Activated CD8-positive, alpha-beta memory T cell treated with anti-CD3 and anti-CD28 coated beads for 48 hours (primary cell): ENCODE results near the gene PARPBP.
A peak's percentile ranks its signal among the peaks of the same experiment; 100 is the strongest.
"Not testable (repeated sequence)": the region's sequence is repeated elsewhere in the genome, so short reads cannot be mapped to it uniquely, and the experiment has no call there.

Source experiments
- DNase-seq, 3 experiments: peaks; one replicate each; pipeline ENCODE4 v3.0.0-alpha.2; 2020; ENCODE audit warnings: low read depth in 2 of 3, low spot score in 2 of 3

The PARPBP gene

GRCh38 chr12:102119674-102120563 is at the start of gene PARPBP, which contains the start of gene NUP37:
TSS of gene PARPBP (plus strand) at chr12:102120183. CDS start at chr12:102123889, 3,706 bp downstream.
TSS of gene NUP37 (minus strand) at chr12:102120114. CDS start at chr12:102118518, 1,596 bp downstream.
- DNase-seq = peak; percentile 63 to 82 (median 75)

- DNase-seq = not testable (repeated sequence)
Observed at GRCh38 chr12:102072092-102072491, 47.9 kb upstream of the PARPBP start.

- DNase-seq = no peak
Observed at GRCh38 chr12:102080842-102081241, 39.1 kb upstream of the PARPBP start.

GRCh38 chr12:102089228-102089835 is 30.7 kb upstream of the PARPBP start:
- not testable (repeated sequence) for DNase-seq

GRCh38 chr12:102093319-102093718 is 26.7 kb upstream of the PARPBP start:
- no peak for DNase-seq

GRCh38 chr12:102095677-102096263 is 24.2 kb upstream of the PARPBP start:
- no peak for DNase-seq

GRCh38 chr12:102096855-102097254 is 23.1 kb upstream of the PARPBP start:
- no peak for DNase-seq

GRCh38 chr12:102106905-102107304 is 13.1 kb upstream of the PARPBP start:
- no peak for DNase-seq

- no peak for DNase-seq
Observed at GRCh38 chr12:102107970-102108369, 12.0 kb upstream of the PARPBP start.

GRCh38 chr12:102110782-102111181 is 9.2 kb upstream of the PARPBP start:
- DNase-seq = no peak

GRCh38 chr12:102114212-102114611 is 5.8 kb upstream of the PARPBP start:
- DNase-seq = no peak

GRCh38 chr12:102116392-102116791 is 3.6 kb upstream of the PARPBP start:
- no peak for DNase-seq

GRCh38 chr12:102118874-102119273 is 1.1 kb upstream of the PARPBP start:
- DNase-seq = no peak

GRCh38 chr12:102120564-102120873 is 536 bp downstream of the PARPBP start:
- no peak for DNase-seq

GRCh38 chr12:102120886-102121285 is 903 bp downstream of the PARPBP start:
- DNase-seq = no peak

GRCh38 chr12:102121328-102121727 is 1.3 kb downstream of the PARPBP start:
- DNase-seq = not testable (repeated sequence)

- DNase-seq = not testable (repeated sequence)
Observed at GRCh38 chr12:102130720-102131119, 10.7 kb downstream of the PARPBP start.

GRCh38 chr12:102131442-102131841 is 11.5 kb downstream of the PARPBP start:
- DNase-seq = not testable (repeated sequence)

GRCh38 chr12:102137619-102138018 is 17.6 kb downstream of the PARPBP start:
- not testable (repeated sequence) for DNase-seq

GRCh38 chr12:102142866-102143373 is 22.9 kb downstream of the PARPBP start:
- not testable (repeated sequence) for DNase-seq

- no peak for DNase-seq
Observed at GRCh38 chr12:102144221-102144620, 24.2 kb downstream of the PARPBP start.
